Mesothelial cell of epicardium (in vitro differentiated cells): ENCODE results near the gene TTC21B. TPM values are rescaled to one million over a fixed set of nuclear protein-coding genes. Genes with fewer than 3 reads are reported as not detected.

Source experiments
- DNase-seq, 2 experiments: peaks; one replicate each; pipeline ENCODE4 v3.0.0; 2021; ENCODE audit warnings: low spot score in 2 of 2; ENCODE audit not compliant: unreplicated experiment in 2 of 2
- H3K27ac Mint-ChIP-seq: 2 replicates; pipeline ENCODE4 v1.8.0; 2021; ENCODE audit warnings: mixed read lengths
- H3K27me3 Mint-ChIP-seq: 2 replicates; pipeline ENCODE4 v1.8.0; 2021; ENCODE audit warnings: low read depth, mixed read lengths
- H3K36me3 Mint-ChIP-seq: 2 replicates; pipeline ENCODE4 v1.8.0; 2021; ENCODE audit warnings: mixed read lengths
- H3K4me1 Mint-ChIP-seq: 2 replicates; pipeline ENCODE4 v1.8.0; 2021; ENCODE audit warnings: mixed read lengths
- H3K4me3 Mint-ChIP-seq: 2 replicates; pipeline ENCODE4 v1.8.0; 2021; ENCODE audit warnings: mild to moderate bottlenecking, moderate library complexity, mixed read lengths
- H3K9me3 Mint-ChIP-seq: 2 replicates; pipeline ENCODE4 v1.8.0; 2021; ENCODE audit warnings: mixed read lengths
- total RNA-seq: library from RNA; stranded (reverse); gene quantifications from 3 replicates; pipeline ENCODE4 v1.2.1, GENCODE V29; 2021
- TF ChIP-seq, protein P1 (sequence below): fragments of 200-600 bp; sonication (generic); IDR thresholded peaks from one replicate; pipeline ENCODE4 v1.5.0; 2021; ENCODE audit warnings: antibody characterized with exemption; ENCODE audit not compliant: unreplicated experiment

The TTC21B gene
- total RNA-seq, 1 donor from 2014 or later = 33.8 TPM

DNA sequence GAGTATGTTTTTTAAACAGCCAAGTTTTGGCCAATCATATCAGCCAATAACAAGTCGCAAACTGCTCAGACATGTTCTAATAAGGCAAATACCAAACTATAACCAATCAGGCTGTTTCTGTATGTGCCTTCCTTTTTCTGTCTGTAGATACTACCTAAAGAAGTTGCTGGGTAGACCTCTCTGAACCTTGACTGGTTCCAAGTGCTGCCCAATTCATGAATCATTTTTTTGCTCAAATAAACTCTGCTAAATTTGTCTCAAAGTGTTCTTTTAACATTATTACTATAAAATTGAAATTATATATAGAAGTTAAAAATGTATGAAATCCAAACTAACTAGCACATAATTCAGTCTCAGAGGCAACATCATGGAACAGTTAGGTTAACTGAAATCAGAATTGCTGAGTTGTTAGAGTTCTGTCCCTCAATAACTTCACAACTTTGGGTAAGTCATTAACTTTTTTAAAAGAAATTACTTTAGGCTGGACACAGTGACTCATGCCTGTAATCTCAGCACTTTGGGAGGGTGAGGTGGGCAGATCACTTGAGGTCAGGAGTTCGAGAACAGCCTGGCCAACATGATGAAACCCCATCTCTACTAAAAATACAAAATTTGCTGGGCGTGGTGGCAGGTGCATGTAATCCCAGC lies 4.9 kb upstream of the TTC21B start:
- DNase-seq = no peak
- Mint-ChIP-seq H3K27me3 (no peaks in the 10 kb centered on the region), H3K4me1 (peaks cover 9% of the 10 kb centered on the region), H3K4me3 (no peak overlapping the region), H3K27ac (no peak overlapping the region), H3K36me3 (no peaks in the 10 kb centered on the region), H3K9me3 (peaks cover 7% of the 10 kb centered on the region)
- TF ChIP-seq, protein P1, sequence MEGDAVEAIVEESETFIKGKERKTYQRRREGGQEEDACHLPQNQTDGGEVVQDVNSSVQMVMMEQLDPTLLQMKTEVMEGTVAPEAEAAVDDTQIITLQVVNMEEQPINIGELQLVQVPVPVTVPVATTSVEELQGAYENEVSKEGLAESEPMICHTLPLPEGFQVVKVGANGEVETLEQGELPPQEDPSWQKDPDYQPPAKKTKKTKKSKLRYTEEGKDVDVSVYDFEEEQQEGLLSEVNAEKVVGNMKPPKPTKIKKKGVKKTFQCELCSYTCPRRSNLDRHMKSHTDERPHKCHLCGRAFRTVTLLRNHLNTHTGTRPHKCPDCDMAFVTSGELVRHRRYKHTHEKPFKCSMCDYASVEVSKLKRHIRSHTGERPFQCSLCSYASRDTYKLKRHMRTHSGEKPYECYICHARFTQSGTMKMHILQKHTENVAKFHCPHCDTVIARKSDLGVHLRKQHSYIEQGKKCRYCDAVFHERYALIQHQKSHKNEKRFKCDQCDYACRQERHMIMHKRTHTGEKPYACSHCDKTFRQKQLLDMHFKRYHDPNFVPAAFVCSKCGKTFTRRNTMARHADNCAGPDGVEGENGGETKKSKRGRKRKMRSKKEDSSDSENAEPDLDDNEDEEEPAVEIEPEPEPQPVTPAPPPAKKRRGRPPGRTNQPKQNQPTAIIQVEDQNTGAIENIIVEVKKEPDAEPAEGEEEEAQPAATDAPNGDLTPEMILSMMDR = no peak

GRCh38 chr2:165957030-165957675 lies 3.6 kb upstream of the TTC21B start:
- peaks cover 7% of the 10 kb centered on the region for H3K9me3 Mint-ChIP-seq
- DNase-seq = no peak
- H3K4me1 Mint-ChIP-seq = peaks cover 9% of the 10 kb centered on the region
- no peaks in the 10 kb centered on the region for H3K27me3 Mint-ChIP-seq
- H3K4me3 Mint-ChIP-seq = no peak overlapping the region
- H3K27ac Mint-ChIP-seq = no peak overlapping the region
- H3K36me3 Mint-ChIP-seq = no peaks in the 10 kb centered on the region
- TF ChIP-seq, protein P1 = no peak

DNA sequence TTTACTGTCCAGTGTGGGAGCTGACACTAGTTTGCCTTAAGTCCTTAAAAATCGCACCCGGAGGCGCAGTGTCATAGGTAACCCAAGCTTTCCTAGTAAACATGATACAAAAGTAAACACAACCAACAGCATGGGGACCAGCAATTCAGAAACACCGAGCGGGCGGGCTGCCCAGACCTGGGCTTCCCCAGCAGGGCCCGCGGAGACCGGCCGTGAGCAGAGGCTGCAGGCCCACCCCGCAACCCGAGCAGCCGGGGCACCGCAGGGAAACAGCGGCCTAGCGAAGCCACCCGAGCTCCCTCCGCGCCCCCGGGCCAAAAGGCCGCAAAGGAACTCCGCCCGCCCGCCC lies 296 bp downstream of the TTC21B start:
- peaks cover 9% of the 10 kb centered on the region for H3K4me1 Mint-ChIP-seq
- TF ChIP-seq, protein P1 = no peak
- H3K4me3 Mint-ChIP-seq = no peak overlapping the region
- no peak overlapping the region for H3K27ac Mint-ChIP-seq
- H3K27me3 Mint-ChIP-seq = no peaks in the 10 kb centered on the region
- no peaks in the 10 kb centered on the region for H3K9me3 Mint-ChIP-seq
- H3K36me3 Mint-ChIP-seq = no peaks in the 10 kb centered on the region
- no peak for DNase-seq

DNA sequence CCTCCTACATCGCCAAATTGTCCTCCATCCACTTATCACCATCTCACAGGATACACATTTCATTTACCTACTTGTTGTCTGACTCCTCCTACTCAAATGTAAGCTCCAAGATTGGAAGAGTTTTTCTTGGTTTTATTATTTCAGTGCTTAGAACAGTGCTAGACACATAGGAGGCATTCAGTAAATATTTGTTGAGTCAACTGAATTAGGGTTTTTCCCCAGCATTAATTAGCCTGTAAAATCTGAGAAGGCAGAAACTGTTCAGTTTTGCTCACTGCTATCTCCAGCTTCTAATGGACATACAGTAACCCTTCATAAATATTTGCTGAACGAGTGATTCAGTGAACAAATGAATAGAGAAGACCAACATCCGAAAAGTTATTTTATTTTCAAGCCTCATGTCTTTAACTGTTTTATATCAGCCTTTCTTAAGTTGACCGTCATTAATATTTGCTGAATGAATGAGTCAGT lies 800 bp downstream of the TTC21B start:
- DNase-seq = no peak
- Mint-ChIP-seq H3K36me3 (peaks cover 2% of the 10 kb centered on the region), H3K4me3 (no peak overlapping the region), H3K27me3 (no peaks in the 10 kb centered on the region), H3K9me3 (no peaks in the 10 kb centered on the region), H3K4me1 (peaks cover 9% of the 10 kb centered on the region), H3K27ac (no peak overlapping the region)
- TF ChIP-seq, protein P1 = no peak

GRCh38 chr2:165952085-165952484 lies 1.5 kb downstream of the TTC21B start:
- no peak overlapping the region for H3K4me3 Mint-ChIP-seq

More at GRCh38 chr2:165952085-165952484, 1.5 kb downstream of the TTC21B start:
- Mint-ChIP-seq H3K36me3 (peaks cover 7% of the 10 kb centered on the region), H3K27me3 (no peaks in the 10 kb centered on the region), H3K9me3 (no peaks in the 10 kb centered on the region), H3K4me1 (peaks cover 9% of the 10 kb centered on the region), H3K27ac (no peak overlapping the region)
- TF ChIP-seq, protein P1 = no peak
- DNase-seq = no peak
